GM23338 (cell line): ENCODE results near the gene PLEKHD1. TPM values are rescaled to one million over a fixed set of nuclear protein-coding genes. Genes with fewer than 3 reads are reported as not detected.

Experiments
- ATAC-seq: fragments of 200-7000 bp; cut with Tn5 transposase; 3 replicates; pipeline ENCODE4 v1.9.1; 2020
- DNase-seq: peaks from one replicate; pipeline ENCODE4 v3.0.0-alpha.2; 2015; ENCODE audit warnings: low spot score
- H2AFZ ChIP-seq: fragments of 200-600 bp; sonication (generic); 2 replicates; pipeline ENCODE4 v1.8.0; 2016; ENCODE audit warnings: antibody characterized with exemption, mild to moderate bottlenecking, moderate library complexity
- H3F3A ChIP-seq: fragments of 200-600 bp; sonication (generic); replicated peaks from 2 replicates; pipeline ENCODE4 v1.8.0; 2017; ENCODE audit warnings: antibody characterized with exemption, mixed run types, low read depth
- H3K27ac ChIP-seq: fragments of 200-600 bp; sonication (generic); 2 replicates; pipeline ENCODE4 v1.6.1; 2016; ENCODE audit warnings: low read depth
- H3K27me3 ChIP-seq: fragments of 200-600 bp; sonication (generic); 2 replicates; pipeline ENCODE4 v1.8.0; 2016; ENCODE audit warnings: mild to moderate bottlenecking, mixed run types, moderate library complexity; ENCODE audit not compliant: insufficient read depth
- H3K36me3 ChIP-seq: fragments of 200-600 bp; sonication (generic); 2 replicates; pipeline ENCODE4 v1.8.0; 2016; ENCODE audit warnings: mild to moderate bottlenecking; ENCODE audit not compliant: insufficient read depth
- H3K4me1 ChIP-seq: fragments of 200-600 bp; sonication (generic); 2 replicates; pipeline ENCODE4 v1.8.0; 2016; ENCODE audit warnings: mild to moderate bottlenecking, moderate library complexity; ENCODE audit not compliant: insufficient read depth
- H3K4me2 ChIP-seq: fragments of 200-600 bp; sonication (generic); 2 replicates; pipeline ENCODE4 v1.7.1; 2017; ENCODE audit warnings: mixed run types
- H3K4me3 ChIP-seq: fragments of 200-600 bp; sonication (generic); 2 replicates; pipeline ENCODE4 v1.6.1; 2016; ENCODE audit warnings: mixed run types
- H3K79me2 ChIP-seq: fragments of 200-600 bp; sonication (generic); replicated peaks from 2 replicates; pipeline ENCODE4 v1.8.0; 2017; ENCODE audit warnings: mild to moderate bottlenecking; ENCODE audit not compliant: insufficient read depth
- H3K9me2 ChIP-seq: fragments of 200-600 bp; sonication (generic); 2 replicates; pipeline ENCODE4 v1.8.0; 2017; ENCODE audit not compliant: insufficient read depth
- H4K20me1 ChIP-seq: fragments of 200-600 bp; sonication (generic); replicated peaks from 2 replicates; pipeline ENCODE4 v1.8.0; 2017; ENCODE audit warnings: mild to moderate bottlenecking; ENCODE audit not compliant: insufficient read depth
- H3K27ac Mint-ChIP-seq: 2 replicates; pipeline ENCODE4 v1.8.0; 2020; ENCODE audit warnings: inconsistent platforms, mild to moderate bottlenecking, moderate library complexity, mixed read lengths
- H3K27me3 Mint-ChIP-seq: 3 replicates; pipeline ENCODE4 v1.8.0; 2022; ENCODE audit warnings: low read depth, mild to moderate bottlenecking, moderate library complexity, mixed read lengths, inconsistent platforms; ENCODE audit not compliant: insufficient read depth, poor library complexity
- H3K36me3 Mint-ChIP-seq: 3 replicates; pipeline ENCODE4 v1.8.0; 2021; ENCODE audit warnings: low read depth, mild to moderate bottlenecking, inconsistent platforms, moderate library complexity, mixed read lengths
- H3K4me1 Mint-ChIP-seq: 3 replicates; pipeline ENCODE4 v1.8.0; 2020; ENCODE audit warnings: mild to moderate bottlenecking, inconsistent platforms, mixed read lengths
- H3K4me3 Mint-ChIP-seq: 3 replicates; pipeline ENCODE4 v1.8.0; 2021; ENCODE audit warnings: moderate library complexity, mild to moderate bottlenecking, inconsistent platforms, mixed read lengths
- H3K9me3 Mint-ChIP-seq: 3 replicates; pipeline ENCODE4 v1.8.0; 2020; ENCODE audit warnings: moderate library complexity, mild to moderate bottlenecking, inconsistent platforms, mixed read lengths
- CREB1 ChIP-seq: fragments of 250-450 bp; sonication (Bioruptor Pico); IDR thresholded peaks from 2 replicates; pipeline ENCODE4 v1.5.0; 2020; ENCODE audit warnings: low read depth, mild to moderate bottlenecking, moderate library complexity
- CTCF ChIP-seq, 2 experiments: fragments of 200-600 bp in 1 of 2; sonication (generic) in 1 of 2; conservative IDR thresholded peaks; 2 replicates each; pipeline versions ENCODE4 v1.5.1 to v1.6.1; 2016 to 2017; ENCODE audit warnings: antibody characterized with exemption in 2 of 2, low read depth in 2 of 2, mild to moderate bottlenecking in 2 of 2, moderate library complexity in 1 of 2
- ETS1 ChIP-seq: IDR thresholded peaks from 2 replicates; pipeline ENCODE4 v1.6.1; 2016; ENCODE audit warnings: antibody characterized with exemption
- EZH2 ChIP-seq: fragments of 200-600 bp; sonication (generic); IDR thresholded peaks from one replicate; pipeline ENCODE4 v1.8.0; 2017; ENCODE audit warnings: antibody characterized with exemption, mild to moderate bottlenecking, low read depth; ENCODE audit not compliant: unreplicated experiment
- EZH2phosphoT487 ChIP-seq: fragments of 200-600 bp; sonication (generic); IDR thresholded peaks from one replicate; pipeline ENCODE4 v1.8.1; 2018; ENCODE audit warnings: antibody characterized with exemption; ENCODE audit not compliant: unreplicated experiment
- JUNB ChIP-seq: IDR thresholded peaks from one replicate; pipeline ENCODE4 v1.6.1; 2016; ENCODE audit warnings: antibody characterized with exemption; ENCODE audit not compliant: unreplicated experiment
- NANOG ChIP-seq: IDR thresholded peaks from 2 replicates; pipeline ENCODE4 v1.6.1; 2016; ENCODE audit warnings: antibody characterized with exemption, borderline replicate concordance
- POLR2AphosphoS5 ChIP-seq: IDR thresholded peaks from 2 replicates; pipeline ENCODE4 v1.6.1; 2016; ENCODE audit warnings: antibody characterized with exemption, low read depth
- REST ChIP-seq: IDR thresholded peaks from one replicate; pipeline ENCODE4 v1.6.1; 2018; ENCODE audit warnings: antibody characterized with exemption; ENCODE audit not compliant: unreplicated experiment
- STAT1 ChIP-seq: IDR thresholded peaks from one replicate; pipeline ENCODE4 v1.6.1; 2016; ENCODE audit warnings: antibody characterized with exemption; ENCODE audit not compliant: unreplicated experiment
- ZNF114 ChIP-seq: fragments of 250-450 bp; sonication (Bioruptor Pico); IDR thresholded peaks from 2 replicates; pipeline ENCODE4 v1.5.0; 2020; ENCODE audit warnings: mild to moderate bottlenecking, moderate library complexity
- ZNF331 ChIP-seq: fragments of 250-450 bp; sonication (Bioruptor Pico); IDR thresholded peaks from 2 replicates; pipeline ENCODE4 v1.5.0; 2020; ENCODE audit warnings: low read depth, mild to moderate bottlenecking, moderate library complexity
- ZNF462 ChIP-seq: fragments of 250-450 bp; sonication (Bioruptor Pico); IDR thresholded peaks from 2 replicates; pipeline ENCODE4 v1.5.0; 2020; ENCODE audit warnings: mild to moderate bottlenecking, moderate library complexity
- polyA plus RNA-seq: library from polyadenylated mRNA; unstranded; fragments of >200 nt; fragmentation: Nextera tagmentation; extraction: Ambion mirVana; gene quantifications from 2 replicates; pipeline ENCODE4 v1.2.1, GENCODE V29; 2016
- total RNA-seq: library from RNA; depleted of rRNA; stranded (reverse); fragments of >200 nt; shearing (Covaris generic); gene quantifications from 2 replicates; pipeline ENCODE4 v1.2.3, GENCODE V29; 2014

Gene PLEKHD1
- total and polyA plus RNA-seq, 2 experiments from 2014 or later, result 0.19 to 0.28 TPM

GRCh38 chr14:69539631-69540410 is 55.3 kb downstream of the PLEKHD1 start:
- no peaks in the 10 kb centered on the region for H3K27me3 ChIP-seq
- H3K27ac ChIP-seq, result no peak overlapping the region
- H3K4me1 Mint-ChIP-seq, result no peaks in the 10 kb centered on the region
- H3K4me3 Mint-ChIP-seq, result no peak overlapping the region
- H3K79me2 ChIP-seq, result no peaks in the 10 kb centered on the region
- H3K9me2 ChIP-seq, result no peaks in the 10 kb centered on the region
- no peaks in the 10 kb centered on the region for H3K4me1 ChIP-seq
- H2AFZ ChIP-seq, result no peak overlapping the region
- no peaks in the 10 kb centered on the region for H3K27me3 Mint-ChIP-seq
- H3F3A ChIP-seq, result no peaks in the 10 kb centered on the region
- no peaks in the 10 kb centered on the region for H3K9me3 Mint-ChIP-seq
- H4K20me1 ChIP-seq, result no peaks in the 10 kb centered on the region
- TF ChIP-seq CTCF (conservative IDR thresholded peaks at IDR 0.05; ENCODE audit: low read depth in 2 of 2) (no peak), ZNF114 (CRISPR knock-in tag) (no peak), ZNF462 (CRISPR knock-in tag) (no peak), JUNB (no peak), REST (no peak), CREB1 (no peak), POLR2AphosphoS5 (no peak), NANOG (no peak), EZH2phosphoT487 (no peak), ZNF331 (no peak), STAT1 (no peak), ETS1 (no peak), EZH2 (no peak)
- no peak overlapping the region for H3K4me2 ChIP-seq
- H3K36me3 ChIP-seq, result no peaks in the 10 kb centered on the region
- no peaks in the 10 kb centered on the region for H3K36me3 Mint-ChIP-seq
- H3K4me3 ChIP-seq, result no peak overlapping the region
- DNase-seq (no peak), ATAC-seq (no peak)
- no peak overlapping the region for H3K27ac Mint-ChIP-seq
